Inflammatory macrophage treated with lipopolysaccharide for 4 hours (primary cell): ENCODE data around the gene PRPSAP1.

ENCODE experiments used
- DNase-seq: peaks from one replicate; pipeline ENCODE4 v3.0.0-alpha.2; 2020

The PRPSAP1 gene

GRCh38 chr17:76263896-76264295 is 89.8 kb downstream of the PRPSAP1 start:
- DNase-seq = no peak

GRCh38 chr17:76262732-76263344 is 90.9 kb downstream of the PRPSAP1 start:
- peak; percentile 83 for DNase-seq

GRCh38 chr17:76261421-76262215 is 92.1 kb downstream of the PRPSAP1 start:
- no peak for DNase-seq

GRCh38 chr17:76260669-76261068 is 93.0 kb downstream of the PRPSAP1 start:
- DNase-seq = no peak

- no peak for DNase-seq
Observed at GRCh38 chr17:76260220-76260619, 93.5 kb downstream of the PRPSAP1 start.
